Tibial artery (tissue), 4 donors: ENCODE results near the gene DLG2.
A peak's percentile ranks its signal among the peaks of the same experiment; 100 is the strongest.

Experiments used
- DNase-seq, 2 donors: peaks; one replicate each; pipeline ENCODE4 v3.0.0-alpha.2; 2019
- H3K27ac ChIP-seq, 2 donors: fragments of 200-600 bp; sonication (generic) in 1 of 2; 1 replicate in 1 of 2; 2 replicates in 1 of 2; pipeline ENCODE4 v1.5.1; 2018 to 2019; ENCODE audit warnings: mild to moderate bottlenecking in 1 of 2
- H3K27me3 ChIP-seq, 2 donors: fragments of 200-600 bp; sonication (generic) in 1 of 2; one replicate each; pipeline versions ENCODE4 v1.5.1 to v1.6.0; 2016 to 2019
- H3K36me3 ChIP-seq, 3 donors: fragments of 200-600 bp; sonication (generic) in 2 of 3; one replicate each; pipeline ENCODE4 v1.5.1; 2016 to 2019; ENCODE audit warnings: mild to moderate bottlenecking in 2 of 3
- H3K4me1 ChIP-seq, 4 donors: fragments of 200-600 bp; sonication (generic) in 2 of 4; 1 replicate in 3 of 4; 2 replicates in 1 of 4; pipeline ENCODE4 v1.5.1; 2016 to 2019
- H3K4me3 ChIP-seq, 2 donors: fragments of 200-600 bp; sonication (generic) in 1 of 2; 1 replicate in 1 of 2; 2 replicates in 1 of 2; pipeline ENCODE4 v1.5.1; 2018 to 2019; ENCODE audit warnings: mild to moderate bottlenecking in 2 of 2
- H3K9me3 ChIP-seq, 3 donors: fragments of 200-600 bp; sonication (generic) in 1 of 3; one replicate each; pipeline ENCODE4 v1.5.1; 2016 to 2019
- intact Hi-C: fragments of 100-400 bp; cut with DNase I; formaldehyde crosslinking; loops from one replicate; pipeline ENCODE4 v1.15.0; 2023; ENCODE audit warnings: low total_unique reads
- TF ChIP-seq, protein P1 (sequence below), 2 experiments: fragments of 200-600 bp in 1 of 2; fragments of 450-650 bp in 1 of 2; IDR thresholded peaks; one replicate each; pipeline ENCODE4 v1.5.1; 2017 to 2019; ENCODE audit warnings: antibody characterized with exemption in 2 of 2, mild to moderate bottlenecking in 1 of 2, moderate library complexity in 1 of 2

DLG2 gene

DNA sequence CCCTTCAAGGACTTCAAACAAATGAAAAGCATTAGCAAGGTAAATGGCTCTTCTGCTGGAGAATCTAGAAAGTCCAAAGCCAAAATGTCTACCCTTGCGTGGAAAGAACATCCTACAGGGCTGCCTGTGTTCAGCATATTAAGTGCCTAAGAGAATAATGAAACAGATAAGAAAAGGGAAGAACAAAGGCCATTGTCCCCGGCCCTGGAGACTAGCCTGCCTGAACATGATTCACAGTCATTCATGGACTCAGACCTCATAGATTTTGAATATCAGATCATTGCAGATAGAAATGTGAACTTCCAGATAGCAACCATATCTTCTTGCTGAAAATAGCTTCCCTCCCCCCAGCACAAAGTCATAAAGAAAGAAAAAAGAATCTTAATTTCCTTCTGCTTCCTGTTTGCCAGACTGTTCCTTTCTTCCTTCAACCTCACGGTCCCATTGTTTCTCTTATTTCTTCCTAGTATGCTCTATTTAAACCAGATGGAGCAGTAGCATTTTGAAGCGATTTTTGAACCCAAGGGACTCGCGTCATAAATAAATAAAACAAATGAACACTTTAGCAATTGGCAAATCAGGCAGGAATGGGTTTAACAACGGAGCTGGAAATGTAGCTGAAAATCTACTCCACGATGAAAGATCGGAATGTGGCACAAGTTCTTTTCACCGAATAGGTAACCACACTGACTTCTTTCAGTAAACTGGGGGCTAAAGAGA lies 1932.8 kb downstream of the DLG2 start:
- Histone ChIP-seq H3K36me3 (no peaks in the 10 kb centered on the region), H3K4me3 (no peak overlapping the region), H3K27me3 (no peaks in the 10 kb centered on the region), H3K27ac (no peak overlapping the region), H3K9me3 (no peaks in the 10 kb centered on the region), H3K4me1 (peaks cover 0 to 24% (median 7%) of the 10 kb centered on the region in 4 donors)
- intact Hi-C loops = loop anchor here (10.0 kb wide), 1 partner anchor 60 kb away; no protein-coding TSS in a partner anchor
- TF ChIP-seq, protein P1, sequence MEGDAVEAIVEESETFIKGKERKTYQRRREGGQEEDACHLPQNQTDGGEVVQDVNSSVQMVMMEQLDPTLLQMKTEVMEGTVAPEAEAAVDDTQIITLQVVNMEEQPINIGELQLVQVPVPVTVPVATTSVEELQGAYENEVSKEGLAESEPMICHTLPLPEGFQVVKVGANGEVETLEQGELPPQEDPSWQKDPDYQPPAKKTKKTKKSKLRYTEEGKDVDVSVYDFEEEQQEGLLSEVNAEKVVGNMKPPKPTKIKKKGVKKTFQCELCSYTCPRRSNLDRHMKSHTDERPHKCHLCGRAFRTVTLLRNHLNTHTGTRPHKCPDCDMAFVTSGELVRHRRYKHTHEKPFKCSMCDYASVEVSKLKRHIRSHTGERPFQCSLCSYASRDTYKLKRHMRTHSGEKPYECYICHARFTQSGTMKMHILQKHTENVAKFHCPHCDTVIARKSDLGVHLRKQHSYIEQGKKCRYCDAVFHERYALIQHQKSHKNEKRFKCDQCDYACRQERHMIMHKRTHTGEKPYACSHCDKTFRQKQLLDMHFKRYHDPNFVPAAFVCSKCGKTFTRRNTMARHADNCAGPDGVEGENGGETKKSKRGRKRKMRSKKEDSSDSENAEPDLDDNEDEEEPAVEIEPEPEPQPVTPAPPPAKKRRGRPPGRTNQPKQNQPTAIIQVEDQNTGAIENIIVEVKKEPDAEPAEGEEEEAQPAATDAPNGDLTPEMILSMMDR (IDR thresholded peaks at IDR 0.05) = no peak
- no peak for DNase-seq

DNA sequence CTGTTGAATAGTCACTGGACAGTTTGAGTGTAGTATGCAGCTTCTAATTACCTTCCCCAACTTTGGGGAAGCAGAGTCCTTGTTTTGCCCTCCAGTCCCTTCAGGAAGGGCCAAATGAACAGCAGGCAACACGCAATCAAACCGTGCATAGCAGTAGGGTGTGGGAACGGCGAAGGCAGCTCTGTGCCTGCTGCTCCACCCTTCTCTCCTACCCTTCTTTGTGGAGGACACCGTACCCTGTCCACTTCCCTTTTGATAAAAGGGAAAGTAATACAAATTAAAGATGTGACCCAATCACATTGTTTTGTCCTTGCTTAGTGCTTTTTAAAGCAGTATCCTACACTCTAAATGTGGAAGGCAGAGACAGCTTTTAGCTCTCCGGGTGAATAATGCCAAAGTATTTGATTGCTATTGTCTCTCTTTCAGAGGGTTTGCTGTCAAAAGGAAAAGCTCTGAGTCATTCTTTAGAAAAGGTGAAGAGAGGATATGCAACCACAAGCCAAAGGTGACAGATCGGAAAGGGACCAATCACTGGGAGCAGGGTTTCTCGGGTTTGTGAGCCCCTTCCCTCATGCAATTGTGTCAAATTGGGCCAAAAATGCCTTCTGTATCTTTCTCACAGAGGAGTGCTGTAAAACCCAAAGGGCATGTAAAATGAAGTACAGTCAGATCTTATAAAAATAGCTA lies 1933.7 kb downstream of the DLG2 start:
- H3K27me3 ChIP-seq = no peaks in the 10 kb centered on the region
- no peaks in the 10 kb centered on the region for H3K36me3 ChIP-seq
- no peak overlapping the region for H3K27ac ChIP-seq
- intact Hi-C loops = loop anchor here (10.0 kb wide), 1 partner anchor 59 kb away; no protein-coding TSS in a partner anchor
- H3K4me3 ChIP-seq = no peak overlapping the region
- H3K9me3 ChIP-seq = no peaks in the 10 kb centered on the region
- no peak for DNase-seq
- H3K4me1 ChIP-seq = peaks cover 0 to 24% (median 7%) of the 10 kb centered on the region in 4 donors
- TF ChIP-seq, protein P1 (IDR thresholded peaks at IDR 0.05) = no peak

- Histone ChIP-seq H3K9me3 (no peaks in the 10 kb centered on the region), H3K27ac (no peak overlapping the region), H3K4me1 (peaks cover 0 to 24% (median 7%) of the 10 kb centered on the region in 4 donors), H3K27me3 (no peaks in the 10 kb centered on the region), H3K4me3 (no peak overlapping the region), H3K36me3 (no peaks in the 10 kb centered on the region)
- DNase-seq = no peak
- TF ChIP-seq, protein P1 (IDR thresholded peaks at IDR 0.05) = no peak
- intact Hi-C loops = loop anchor here (10.0 kb wide), 1 partner anchor 58 kb away; no protein-coding TSS in a partner anchor
These were observed 1934.5 kb downstream of the DLG2 start for GRCh38 chr11:83692675-83693074.

GRCh38 chr11:83691451-83691950 lies 1935.6 kb downstream of the DLG2 start:
- H3K27me3 ChIP-seq = no peaks in the 10 kb centered on the region
- peaks cover 0 to 24% (median 7%) of the 10 kb centered on the region in 4 donors for H3K4me1 ChIP-seq
- no peaks in the 10 kb centered on the region for H3K9me3 ChIP-seq
- H3K4me3 ChIP-seq = no peak overlapping the region
- peak in 1 of 2 donors; percentile 22 for DNase-seq
- intact Hi-C loops = loop anchor here (10.0 kb wide), 1 partner anchor 57 kb away; no protein-coding TSS in a partner anchor
- TF ChIP-seq, protein P1 (IDR thresholded peaks at IDR 0.05) = no peak
- no peaks in the 10 kb centered on the region for H3K36me3 ChIP-seq
- H3K27ac ChIP-seq = no peak overlapping the region

- TF ChIP-seq, protein P1 (IDR thresholded peaks at IDR 0.05) = no peak
- Histone ChIP-seq H3K4me3 (no peak overlapping the region), H3K4me1 (peaks cover 0 to 24% (median 7%) of the 10 kb centered on the region in 4 donors), H3K27ac (no peak overlapping the region), H3K36me3 (no peaks in the 10 kb centered on the region), H3K27me3 (no peaks in the 10 kb centered on the region), H3K9me3 (no peaks in the 10 kb centered on the region)
- no peak for DNase-seq
- intact Hi-C loops = no loop called here
These were observed 1937.9 kb downstream of the DLG2 start for GRCh38 chr11:83689144-83689780.
